ENCODE results near the gene DAPK2.

The DAPK2 gene

DNA sequence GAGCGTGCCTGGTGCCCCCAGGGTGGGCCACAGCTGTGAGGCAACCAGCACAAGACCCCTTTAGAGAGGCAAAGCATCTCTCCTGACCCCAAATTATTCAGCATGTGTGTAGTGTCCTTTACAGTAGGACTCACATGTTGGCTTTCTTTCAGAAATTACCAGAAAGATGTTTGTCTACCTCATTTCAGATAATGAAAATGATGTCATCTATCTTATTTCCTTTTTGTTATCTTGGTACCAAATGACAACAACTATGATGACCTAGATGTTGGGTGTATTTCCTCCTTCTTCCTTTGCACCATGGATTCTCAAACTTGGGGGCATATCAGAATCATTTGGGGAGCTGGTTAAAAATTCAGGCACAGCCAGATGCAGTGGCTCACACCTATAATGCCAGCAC lies 50.5 kb downstream of the DAPK2 start:
- DNase-seq: no peak

DNA sequence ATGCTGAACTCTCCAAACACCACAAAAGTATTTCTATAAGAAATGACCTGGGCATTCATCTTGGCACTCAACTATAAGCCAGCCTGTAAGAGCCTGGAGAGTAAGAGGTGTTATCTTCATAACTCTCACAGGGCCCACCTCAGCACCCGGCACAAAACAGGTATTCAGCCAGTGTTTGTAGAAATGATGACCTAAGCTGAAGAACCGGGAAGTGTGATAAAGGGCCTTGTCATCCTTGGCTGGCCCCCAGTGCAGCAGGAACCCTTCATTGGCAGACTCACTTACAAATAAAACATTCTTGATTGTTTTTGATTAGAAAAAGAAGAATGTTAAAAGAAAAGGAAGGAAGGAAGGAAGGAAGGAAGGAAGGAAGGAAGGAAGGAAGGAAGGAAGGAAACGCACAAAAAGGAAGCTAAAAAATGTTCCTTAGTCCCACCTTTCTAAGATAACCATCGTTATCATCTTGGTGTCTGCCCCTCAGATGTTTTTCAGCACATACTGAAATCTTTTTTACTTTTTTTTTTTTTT lies 52.1 kb downstream of the DAPK2 start:
- no peak for DNase-seq

DNA sequence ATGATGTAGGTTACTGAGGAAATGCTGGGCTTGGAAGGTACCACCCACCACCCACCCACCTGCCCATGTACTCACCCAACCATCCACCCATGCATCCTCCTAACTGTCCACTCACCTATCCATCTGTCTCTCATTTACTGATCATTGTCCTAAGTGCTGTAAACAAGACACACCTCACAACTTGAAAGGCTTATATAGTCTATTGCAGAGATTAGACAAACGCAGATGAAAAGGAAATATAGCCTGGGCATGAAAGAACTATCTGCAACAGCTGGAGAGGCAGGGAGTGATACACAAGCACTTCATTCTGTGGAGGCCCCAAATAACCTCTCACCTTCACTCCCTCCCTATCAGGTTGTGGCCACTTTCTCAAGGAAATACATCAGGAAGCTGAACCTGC lies 54.0 kb downstream of the DAPK2 start:
- DNase-seq: no peak

DNA sequence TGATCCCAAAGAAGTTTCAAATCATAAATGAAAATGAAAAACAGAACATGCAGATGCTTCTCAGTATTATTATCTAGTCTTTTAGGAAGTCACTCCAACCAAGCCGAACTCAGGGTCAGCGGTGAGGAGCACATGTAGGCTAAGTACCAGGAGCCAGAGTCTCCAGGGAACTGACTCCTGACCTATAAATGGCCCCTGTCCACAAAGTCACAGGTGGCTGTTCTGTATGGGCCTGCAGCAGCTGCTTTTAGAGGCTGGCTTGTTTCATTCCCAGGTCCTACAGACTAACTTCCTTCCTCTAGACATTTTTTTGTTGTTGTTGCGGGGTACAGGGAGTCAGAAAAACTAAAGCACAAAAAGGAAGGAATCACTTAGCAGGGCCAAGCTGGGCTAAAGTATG lies 54.6 kb downstream of the DAPK2 start:
- DNase-seq: no peak

DNA sequence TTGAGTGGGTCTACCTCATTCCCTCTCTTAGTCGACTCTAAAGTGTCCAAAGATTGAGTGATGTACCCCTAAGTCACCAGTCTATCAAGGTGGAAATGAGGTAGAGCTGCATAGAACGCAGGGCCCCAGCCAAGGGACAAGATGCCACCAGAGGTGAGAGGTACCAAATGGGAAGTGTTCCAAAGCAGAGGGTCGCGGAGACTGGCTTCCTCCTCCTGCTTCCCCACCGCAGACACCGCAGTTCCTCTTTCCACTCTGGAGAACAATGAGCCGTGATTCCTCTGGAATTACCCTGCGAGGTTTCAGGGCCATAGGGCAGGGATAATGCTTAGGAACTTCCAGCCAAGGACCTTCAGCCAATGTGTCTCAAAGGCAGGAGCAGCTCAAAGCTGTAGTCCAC lies 55.8 kb downstream of the DAPK2 start:
- DNase-seq: no peak

DNA sequence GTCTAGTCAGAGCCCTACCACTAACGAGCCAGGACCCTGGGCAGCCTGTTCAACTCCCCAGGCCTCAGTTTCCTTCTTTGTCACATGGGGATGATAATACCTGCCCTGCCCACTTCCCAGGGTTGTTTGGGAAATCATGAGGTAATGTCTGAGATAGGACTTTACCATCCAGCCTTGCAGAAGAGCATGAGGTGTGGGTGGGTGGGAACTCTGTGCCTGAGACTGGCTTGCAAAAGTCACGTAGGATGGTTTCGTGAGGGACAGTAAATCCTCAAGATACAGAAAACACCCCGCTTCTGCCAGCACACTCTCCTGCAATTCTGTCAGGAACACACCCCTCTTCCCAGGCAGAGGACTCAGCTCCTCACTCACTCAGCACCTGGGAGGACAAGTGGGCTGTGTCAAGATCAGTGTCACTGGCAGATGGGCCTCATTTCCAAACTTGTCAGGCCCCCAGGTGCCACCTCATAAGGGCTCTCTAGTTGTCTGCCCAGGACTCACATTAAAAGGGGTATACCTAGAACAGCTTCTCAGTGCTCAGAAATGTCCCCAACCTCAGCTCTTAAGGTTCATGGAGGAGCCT lies 58.4 kb downstream of the DAPK2 start:
- no peak for DNase-seq

DNA sequence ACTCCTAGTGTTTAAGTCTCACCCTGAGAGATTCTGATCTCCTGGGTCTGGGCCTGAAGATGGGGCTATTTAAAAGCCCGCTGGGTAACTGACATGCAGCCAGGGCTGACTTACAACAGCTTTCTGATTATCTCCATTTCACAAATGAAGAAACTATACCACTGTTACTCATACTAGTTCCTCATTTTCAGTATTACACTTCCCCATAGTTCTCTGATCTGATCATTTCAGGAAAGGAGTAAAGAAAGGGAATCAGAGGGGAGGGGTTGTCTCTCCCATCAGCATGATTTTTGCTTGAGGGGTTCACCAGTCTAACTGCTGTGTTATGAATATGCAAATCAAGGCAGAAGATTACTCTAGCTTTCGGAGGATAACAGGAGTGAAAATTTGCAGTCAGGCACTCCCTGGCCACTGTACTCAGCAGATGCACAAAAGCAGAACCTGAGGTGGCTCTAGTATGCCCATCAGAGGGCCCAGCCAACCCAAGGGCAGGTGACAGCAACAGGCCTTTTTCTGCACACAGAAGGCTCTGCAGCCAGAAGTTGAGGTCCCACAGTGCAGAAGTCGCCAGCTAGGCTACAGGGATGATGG lies 59.4 kb downstream of the DAPK2 start:
- DNase-seq: no peak

DNA sequence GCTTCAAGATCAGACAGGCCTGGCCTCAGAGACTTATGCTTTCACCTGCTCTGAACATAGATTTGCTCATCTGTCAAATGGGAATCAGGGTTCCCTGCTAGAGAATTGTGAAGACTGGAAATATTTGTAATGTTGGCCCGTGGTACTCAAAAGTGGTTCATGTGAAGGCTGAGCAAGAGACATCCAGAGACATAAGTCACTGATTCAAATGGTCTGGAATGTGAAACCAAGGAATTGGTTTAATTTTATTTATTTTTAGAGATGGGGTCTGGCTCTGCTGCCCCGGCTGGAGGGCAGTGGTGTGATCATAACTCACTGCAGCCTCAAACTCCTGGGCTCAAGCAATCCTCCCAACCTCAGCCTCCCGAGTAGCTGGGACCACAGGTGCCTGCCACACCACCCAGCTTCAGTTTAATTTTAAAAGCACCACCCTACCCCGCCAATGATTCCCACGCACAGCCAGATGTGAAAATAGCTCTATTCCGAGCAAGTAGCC lies 60.1 kb downstream of the DAPK2 start:
- no peak for DNase-seq

DNA sequence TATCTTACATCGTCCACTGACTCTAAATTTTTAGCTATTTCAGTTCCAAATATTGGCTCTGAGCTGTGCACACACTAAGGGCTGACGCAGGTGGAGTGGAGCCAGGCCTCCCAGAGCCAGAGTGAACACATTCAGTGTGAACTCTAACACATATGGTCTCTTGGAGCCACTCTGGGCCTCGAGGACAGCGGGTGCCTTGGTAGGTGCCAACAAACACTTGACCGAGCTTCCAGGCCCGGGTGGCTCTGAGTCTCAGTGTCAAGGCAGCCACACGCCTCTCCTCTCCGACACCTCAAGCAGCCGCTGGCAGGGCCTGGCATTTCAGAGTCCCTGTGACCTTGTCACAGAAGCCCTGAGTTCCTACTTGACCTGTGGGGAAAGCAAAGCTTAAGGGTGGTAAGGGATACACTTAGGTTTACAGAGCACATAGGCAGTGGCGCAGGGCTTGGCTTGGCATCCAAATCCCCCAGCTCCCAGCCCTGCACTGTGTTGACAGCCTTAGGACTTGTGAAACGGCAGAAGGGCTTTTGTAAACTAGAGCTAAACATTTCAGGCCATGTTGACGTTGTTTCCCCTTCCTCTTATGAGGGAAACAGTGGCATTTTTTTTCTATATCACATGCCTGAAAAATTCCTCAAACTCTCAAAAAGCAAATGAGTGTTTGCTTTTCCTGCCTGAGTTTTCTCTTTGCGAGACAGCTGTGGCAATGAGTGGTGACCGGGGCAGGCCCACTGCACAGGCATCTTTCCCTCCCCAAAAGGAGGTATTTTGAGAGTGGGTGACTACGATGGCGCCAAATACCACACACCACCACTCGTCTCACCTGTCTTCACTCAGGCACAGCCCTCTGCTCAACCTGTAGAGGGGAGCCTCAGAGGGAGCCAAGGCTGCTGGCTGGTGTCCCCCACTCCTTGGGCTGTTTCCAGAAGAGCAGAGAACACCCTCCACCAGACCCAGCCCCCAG lies 60.8 kb downstream of the DAPK2 start:
- no peak for DNase-seq

DNA sequence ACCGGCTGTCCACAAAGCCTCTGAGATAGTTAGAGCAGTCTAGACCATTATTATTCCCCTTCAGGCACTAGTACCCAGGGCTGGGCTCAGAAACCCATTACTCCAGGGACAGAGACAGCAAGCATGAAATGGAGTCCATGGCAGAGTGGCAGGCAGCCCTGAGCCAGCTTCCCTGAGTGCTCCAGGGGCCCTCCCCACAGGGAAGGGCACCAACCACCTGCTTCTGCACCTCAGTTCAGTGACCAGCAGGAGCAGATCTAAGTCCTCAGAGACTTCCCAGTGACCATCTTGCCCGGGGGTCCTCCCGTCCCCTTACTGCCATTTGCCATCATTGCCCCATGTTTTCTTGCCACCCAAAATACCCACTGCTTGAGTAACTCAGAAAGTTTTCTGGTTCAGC lies 62.0 kb downstream of the DAPK2 start:
- no peak for DNase-seq

DNA sequence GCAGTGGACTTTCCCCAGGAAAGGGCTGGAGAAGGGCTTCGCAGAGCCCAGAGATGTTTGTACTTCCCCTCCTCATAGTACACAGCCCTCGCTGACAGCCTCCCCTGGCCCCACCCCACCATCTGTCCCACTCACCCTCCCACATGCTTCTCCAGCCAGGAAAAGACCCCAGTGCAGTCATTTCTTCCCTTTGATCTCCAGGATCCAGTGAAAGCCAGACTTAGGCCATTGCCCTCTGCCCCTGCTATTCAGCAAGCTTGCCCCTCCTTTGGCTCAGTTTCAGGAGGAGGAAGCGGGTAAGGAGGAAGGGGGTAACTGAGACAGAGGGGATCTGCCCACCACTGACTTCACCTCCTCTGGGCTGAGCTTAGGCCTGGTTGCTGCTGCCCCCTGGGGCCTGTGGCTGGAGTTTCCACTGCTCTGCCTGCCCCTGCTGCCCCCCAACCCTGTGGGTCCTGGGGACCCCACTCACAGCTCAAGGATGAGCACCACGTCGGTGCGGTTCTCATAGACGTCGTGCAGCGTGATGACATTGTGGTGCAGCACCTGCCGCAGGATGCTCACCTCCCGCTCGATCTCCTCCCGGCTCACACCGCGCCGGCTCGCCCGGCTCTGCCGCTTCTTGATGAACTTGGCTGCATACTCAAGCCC lies 63.1 kb downstream of the DAPK2 start:
- DNase-seq: no peak

DNA sequence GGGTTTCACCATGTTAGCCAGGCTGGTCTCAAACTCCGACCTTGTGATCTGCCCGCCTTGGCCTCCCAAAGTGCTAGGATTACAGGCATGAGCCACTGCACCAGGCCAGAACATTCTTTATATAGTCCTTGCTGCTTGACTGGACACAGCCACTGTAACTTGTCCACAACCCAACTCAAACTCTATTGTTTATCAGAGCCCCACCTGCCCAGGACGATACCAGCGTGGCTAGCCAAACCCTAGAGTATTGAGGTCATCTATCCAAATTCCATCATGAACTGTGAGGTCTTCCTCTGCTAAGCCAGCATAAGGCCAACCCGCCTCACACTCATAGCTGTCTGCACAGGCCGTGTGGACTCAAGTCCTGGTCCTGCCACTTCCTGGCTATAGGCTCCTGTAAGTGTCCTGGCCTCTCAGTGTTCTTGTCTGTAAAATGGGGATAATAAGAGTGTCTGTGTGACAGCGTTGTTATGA lies 63.9 kb downstream of the DAPK2 start:
- DNase-seq: no peak

DNA sequence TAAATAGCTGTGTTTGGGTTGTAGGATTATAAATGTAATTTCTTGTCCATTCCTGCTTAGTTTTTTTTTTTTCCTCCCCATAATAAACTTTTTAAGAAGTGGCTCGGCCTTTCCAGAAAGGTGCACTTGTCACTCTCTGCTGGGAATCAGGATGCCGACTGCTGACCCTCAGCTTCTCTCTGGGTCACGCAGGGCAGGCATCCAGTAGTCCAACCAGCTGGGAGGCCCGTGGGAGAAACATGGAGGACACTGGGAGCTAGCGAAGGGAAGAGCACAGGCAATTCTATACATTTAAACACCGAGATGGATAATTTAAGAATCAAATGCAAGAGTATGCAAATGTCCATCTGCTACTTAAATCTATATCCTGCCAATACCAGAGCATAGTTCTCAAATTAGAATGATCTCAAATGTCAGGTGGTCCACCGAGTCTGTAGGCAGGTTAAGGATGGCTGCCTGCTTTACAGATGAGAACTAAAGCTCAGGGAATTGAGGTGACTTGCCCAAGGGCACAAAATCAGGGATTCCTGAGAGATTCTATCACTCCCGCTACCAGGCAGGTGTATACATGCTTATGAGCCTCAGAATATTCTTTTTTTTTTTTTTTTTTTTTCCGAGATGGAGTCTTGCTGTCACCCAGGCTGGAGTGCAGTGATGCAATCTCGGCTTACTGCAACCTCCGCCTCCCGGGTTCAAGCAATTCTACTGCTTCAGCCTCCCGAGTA lies 64.5 kb downstream of the DAPK2 start:
- DNase-seq: no peak

DNA sequence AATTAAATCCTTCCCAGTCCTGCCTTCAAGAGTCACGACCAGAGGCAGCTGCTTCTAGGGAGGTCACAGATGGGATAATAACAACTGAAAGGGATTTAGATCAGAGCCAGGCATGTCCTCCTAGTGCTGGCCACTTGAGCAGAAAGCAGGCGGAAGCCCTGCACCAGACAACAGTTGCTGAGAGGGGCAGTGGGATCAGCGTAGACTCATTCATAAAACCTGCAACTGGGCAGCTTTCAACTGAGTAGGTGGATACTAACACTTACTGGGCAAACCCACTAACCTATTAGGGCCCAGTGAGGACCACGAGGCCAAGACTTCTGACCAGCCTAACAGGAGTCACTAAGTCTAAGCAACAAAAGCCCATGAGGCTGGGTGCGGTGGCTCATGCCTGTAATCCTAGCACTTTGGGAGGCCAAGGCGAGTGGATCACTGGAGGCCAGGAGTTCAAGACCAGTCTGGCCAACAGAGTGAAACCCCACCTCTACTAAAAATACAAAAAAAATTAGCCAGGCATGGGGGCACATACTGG lies 67.0 kb downstream of the DAPK2 start:
- no peak for DNase-seq

DNA sequence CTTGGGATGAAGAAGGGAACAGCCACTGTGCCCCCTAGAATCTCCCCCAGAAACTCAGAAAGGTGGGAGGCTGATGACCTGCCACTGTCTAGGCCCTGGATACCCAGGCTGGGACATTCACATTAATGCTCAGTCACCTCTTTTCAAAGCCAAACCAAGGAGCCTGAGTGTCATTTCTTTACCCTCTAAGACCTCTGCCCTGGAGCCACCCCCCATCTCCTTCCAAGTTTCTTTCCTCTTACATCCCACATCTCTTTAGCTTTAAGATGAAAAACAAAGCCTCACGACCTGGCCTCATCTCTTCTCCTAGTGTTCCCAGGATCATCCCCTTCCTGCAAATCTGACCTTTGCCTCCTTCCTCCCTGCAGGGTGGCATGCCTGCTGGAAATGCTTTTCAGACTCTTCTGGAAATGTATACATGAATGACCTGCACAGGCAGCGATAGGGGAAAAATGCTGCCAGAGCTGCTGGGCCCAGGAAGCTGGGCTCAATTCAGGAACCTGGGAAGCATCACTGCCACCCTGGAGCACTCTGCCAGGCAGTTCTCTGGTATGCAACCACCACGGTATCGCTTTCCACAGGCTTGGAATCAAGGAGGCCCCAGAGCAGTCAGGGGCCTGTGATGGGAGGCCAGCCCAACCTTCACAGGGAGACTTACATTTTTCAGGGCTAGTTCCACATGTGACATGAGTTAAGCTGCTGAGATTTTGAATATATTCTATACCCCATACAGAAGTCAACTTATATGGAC lies 67.6 kb downstream of the DAPK2 start:
- DNase-seq: no peak

DNA sequence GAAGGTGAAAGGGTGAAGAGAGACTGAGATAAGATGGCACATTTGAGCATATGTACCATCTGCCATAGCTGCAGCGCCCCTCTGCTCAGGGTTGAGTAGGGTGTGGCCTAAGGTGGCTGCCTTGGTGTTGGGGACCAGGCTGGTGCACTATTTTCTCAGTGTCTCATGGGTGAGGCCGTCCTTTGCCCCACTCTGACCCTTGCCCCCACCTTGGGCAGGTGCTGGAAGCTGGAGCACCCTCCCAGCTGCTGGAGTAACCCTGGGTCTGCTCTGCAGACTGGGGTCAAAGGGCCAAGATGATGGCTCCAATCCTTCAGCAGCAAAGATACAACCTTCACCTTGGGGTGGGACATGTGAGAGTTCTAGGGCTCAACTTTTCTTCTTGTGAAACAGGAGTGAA lies 69.2 kb downstream of the DAPK2 start:
- no peak for DNase-seq

DNA sequence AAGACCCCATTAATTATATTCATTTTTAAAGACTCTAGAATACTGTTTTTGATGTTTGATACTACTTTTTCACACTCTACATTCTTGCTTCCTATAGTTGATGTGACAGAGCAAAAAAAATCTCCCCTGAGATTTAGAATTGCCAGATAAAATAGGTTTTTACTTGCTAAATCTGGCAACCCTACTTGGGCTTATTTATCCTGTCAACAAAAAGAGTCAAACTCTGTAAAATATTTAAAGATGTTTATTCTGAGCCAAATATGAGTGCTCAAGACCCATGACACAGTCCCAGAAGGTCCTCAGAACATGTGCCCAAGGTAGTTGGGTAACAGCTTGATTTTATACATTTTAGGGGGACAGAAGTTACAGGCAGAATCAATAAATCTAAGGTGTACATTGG lies 72.3 kb downstream of the DAPK2 start:
- DNase-seq: no peak

DNA sequence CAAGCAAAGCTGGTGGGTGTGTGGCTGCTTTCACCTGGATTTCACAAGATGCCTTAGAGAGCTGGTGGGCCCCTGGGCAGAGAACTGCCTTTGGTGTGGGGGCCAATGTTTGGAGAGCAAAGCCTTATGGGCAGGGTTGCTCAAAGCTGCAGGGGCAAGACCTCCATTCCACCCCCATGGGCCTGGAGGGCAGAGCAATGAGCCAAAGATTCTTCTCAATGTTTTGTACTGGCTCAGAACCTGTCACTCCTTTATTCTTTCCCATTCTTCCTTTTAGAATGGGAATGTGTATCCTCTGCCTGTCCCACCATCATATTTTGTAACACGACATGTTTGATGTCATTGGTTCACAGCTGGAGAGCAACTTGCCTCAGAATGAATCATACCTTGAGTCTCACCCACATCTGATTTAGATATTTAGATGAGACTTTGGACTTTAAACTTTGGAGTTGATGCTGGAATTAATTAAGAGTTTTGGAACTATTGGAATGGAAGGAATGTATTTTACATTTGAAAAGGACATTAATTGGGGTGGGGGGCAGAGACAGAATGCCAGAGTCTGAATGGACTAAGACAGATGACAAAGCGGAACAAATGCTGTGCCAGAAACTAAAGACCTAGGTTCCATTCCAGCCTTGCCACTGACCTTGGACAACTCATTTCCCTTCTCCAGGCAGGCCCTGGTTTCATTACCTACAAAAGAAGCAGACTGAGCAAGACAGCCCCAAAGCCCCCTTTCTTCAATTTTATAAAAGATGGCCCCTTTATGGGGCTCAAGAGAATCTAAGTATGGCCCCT lies 72.9 kb downstream of the DAPK2 start:
- no peak for DNase-seq

DNA sequence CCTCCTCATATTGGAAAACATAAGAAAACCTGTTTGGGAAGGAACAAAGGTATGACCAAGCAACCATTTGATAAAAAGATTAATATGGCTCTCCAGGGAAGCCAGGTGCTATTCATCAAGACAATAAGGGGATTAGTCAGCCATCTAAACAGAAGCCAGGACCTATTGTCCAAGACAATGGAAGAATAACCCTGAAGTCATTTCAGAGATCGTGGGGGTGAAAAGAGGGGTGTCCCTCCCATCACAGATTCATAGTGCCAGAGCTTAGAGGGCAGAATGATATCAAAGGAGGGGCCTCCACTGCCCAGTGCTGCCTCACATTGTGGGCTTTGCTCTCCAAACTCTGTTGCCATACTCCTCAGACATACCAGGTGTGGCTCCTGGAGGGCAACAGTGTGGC lies 73.5 kb downstream of the DAPK2 start:
- no peak for DNase-seq

DNA sequence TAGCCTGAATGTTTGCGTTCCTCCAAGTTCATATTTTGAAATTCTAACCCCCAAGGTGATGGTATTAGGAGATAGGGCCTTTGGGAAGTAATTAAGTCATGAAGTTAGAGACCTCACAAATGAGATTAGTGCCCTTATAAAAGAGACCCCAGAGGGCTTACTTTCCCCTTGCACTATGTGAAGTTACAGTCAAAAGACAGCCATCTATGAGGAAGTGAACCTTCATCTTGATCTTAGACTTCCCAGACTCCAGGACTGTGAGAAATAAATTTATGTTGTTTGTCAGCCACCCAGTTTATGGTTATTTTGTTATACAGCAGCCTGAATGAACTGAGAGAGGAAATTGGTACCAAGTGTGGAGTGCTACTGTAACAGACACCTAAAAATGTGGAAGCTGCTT lies 74.4 kb downstream of the DAPK2 start:
- DNase-seq: no peak

DNA sequence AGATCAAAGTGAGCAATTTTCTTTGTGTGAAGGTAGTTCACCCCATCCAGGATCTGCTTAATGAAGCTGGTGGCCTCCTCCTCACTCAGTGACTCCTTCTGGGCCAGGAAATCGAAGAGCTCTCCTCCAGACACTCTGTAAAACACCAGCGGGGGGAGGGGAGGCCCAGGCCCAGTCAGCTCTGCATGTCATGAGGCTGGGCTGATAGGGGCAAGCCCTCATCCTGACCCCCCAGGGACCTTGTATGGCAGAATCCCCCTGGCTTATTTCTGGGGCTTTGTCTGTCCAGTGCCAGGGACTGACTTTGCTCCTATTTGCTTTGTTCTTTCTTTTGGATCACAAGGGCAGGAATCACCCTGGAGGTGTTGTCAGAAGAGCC lies 74.9 kb downstream of the DAPK2 start:
- DNase-seq: no peak
